Right renal cortex interstitium (tissue), 3 donors: ENCODE results near the gene WASF2. TPM values are rescaled to one million over a fixed set of nuclear protein-coding genes. Genes with fewer than 3 reads are reported as not detected.

ENCODE experiments used
- DNase-seq, 3 donors: peaks; one replicate each; pipeline ENCODE4 v3.0.0-alpha.2; 2013; ENCODE audit warnings: low read depth in 3 of 3, low spot score in 2 of 3
- polyA plus RNA-seq, 3 donors: library from polyadenylated mRNA; unstranded; fragments of 120-200 nt; gene quantifications; one replicate each; pipeline ENCODE4 v1.2.1, GENCODE V29; 2013; ENCODE audit not compliant: insufficient read length in 3 of 3

The WASF2 gene
- polyA plus RNA-seq, 3 donors = 134 to 154 (median 140) TPM

DNA sequence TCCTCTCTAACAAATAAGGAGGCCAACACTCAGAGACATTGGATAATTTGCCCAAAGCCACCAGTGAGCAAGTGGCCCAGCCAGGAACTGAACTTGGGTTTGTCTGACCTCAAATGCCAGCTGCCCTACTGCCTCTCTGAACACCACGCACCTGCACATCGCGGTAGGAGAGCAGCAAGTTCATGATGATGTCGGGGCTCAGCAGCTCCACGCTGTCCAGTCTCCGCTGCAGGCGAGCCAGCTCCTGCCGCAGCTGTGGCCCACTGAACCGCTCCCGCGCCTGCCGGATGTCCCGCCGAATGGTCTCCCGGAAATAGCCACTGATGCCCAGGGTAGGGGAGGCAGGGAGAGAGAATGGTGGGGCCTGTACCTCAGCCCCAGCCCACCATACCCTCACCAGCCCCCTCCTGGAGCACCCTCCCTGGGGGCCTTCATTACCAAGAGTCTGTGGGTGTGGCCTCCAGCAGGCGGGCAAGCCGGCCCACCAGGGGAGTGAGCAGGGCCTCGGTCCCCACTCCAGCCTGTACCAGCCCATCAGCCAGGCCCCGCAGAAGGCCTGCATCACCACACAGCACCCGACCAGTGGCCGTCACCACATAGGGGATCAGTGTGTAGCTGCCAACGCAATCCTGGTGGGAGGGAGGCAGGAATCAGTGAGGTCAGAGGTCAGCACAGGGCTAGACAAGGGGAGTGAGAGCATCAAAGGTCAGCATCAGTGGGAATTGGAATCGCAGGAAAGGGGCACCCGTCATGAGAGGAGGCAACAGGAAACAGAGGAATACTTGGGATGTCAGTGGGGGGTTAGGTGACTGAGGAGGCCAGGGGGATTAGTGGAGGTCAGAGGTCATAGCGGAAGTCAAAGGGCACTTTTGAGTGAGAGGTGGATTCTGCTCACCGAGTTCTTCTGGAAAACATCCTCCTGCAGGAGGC lies 125.9 kb downstream of the WASF2 start:
- DNase-seq = no peak

DNA sequence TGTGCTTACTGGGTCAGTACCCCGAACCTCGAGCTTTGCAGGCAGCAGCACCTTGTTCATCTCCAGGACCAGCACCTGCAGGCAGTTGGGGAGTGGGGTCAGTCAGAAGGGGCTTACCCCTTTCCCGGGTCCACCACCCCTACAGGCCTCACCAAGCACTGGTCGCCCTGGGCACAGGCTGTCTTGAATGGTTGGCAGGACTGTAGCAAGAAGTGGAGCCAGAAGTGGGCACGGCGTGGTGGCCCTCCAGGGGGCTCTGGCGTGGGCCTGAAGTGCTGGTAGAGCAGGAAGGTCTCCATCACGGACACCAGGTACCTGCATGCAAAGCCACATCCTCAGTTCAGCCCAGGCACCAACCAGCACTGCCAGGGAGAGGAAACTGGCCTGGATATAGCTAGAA lies 128.4 kb downstream of the WASF2 start:
- no peak for DNase-seq

DNA sequence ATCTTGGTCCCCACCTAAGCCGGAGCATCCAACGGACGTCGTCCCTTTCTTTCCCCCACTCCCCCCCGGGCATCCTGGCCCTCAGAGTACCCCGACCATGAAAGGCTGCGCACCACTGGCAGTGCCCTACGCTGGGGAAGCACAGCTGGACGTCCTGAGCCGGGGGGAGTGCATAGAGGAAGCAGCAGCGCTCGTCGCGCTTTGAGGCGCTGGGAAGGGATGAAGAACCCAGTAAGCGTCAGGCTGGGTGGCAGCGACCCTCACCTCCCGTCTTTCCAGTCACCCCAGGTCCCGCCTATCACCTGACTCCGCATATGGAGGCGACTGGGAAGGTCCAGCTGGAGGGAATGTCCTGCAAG lies 128.9 kb downstream of the WASF2 start:
- no peak for DNase-seq

DNA sequence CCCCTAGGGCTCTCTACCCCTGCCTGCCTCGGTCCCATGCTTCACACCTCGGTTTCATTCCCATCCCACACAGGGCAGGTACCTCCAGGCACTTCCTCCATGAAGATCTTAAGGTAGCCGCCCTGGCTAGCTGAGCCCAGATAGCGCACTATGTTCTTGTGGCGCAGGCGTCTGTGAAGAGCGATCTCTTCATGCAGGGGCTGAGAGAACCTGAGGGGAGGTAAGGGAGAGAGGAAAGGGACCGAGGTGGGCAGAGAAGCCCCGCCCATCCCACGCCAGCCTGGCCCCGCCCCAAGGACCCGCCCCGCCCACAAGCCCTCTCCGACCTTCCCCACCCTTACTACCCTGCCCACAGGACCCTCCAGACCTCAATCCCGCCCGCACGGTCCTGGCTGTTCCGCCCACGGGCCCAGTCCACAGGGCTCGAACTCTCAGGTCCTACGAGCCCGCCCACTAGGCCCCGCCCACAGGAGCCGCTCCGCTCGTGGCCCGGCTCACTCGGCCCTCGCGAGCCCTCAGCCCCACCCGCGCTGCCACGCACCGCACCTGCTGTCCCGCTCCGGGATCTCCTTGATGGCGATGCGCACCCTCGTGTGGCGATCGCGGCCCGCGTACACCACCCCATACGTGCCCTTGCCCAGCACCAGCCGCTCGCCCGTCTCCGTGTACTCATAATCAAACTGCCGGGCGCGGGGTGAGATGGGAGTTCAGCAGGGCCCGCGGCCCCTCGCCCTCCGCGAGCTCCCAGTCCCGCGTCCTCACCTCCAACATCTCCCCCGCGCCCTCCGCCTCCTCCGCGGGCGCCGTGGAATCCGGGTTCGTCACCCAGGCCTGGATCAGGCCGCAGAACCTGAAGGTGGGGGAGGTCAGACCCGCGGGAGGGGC lies 129.6 kb downstream of the WASF2 start:
- DNase-seq = no peak

DNA sequence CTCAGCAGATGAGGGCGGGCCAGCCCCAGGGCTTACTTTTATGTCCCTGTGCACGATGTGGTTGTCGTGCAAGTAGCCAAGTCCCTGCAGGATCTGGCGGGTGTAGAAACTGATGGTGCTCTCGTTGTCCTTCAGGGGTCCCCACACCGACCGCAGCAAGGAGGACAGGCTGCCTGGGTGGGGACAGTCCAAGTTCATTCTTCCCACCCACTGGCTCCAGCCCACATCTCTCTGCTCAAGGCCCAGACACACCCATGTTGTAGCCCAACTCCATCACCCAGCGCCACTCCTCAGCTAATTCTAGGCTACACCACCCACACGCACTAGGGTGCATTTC lies 130.2 kb downstream of the WASF2 start:
- DNase-seq = no peak

DNA sequence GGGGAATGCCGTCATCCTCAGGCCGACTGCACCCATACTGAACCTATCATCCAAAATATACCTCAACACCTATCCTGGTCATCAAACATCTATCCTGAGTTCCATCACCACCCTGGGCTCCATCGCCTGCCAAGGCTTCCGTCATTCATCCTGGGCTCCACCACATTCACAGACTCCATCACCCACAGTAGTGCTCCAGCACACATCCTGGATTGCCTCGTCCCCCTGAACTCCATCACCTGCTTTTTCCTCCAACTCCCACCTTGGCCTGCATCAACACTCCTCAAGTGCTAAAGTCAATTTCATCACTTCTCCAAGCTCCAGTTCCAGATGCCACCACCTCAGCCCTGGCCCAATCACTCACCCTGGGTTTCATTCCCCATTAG lies 131.0 kb downstream of the WASF2 start:
- DNase-seq = no peak

DNA sequence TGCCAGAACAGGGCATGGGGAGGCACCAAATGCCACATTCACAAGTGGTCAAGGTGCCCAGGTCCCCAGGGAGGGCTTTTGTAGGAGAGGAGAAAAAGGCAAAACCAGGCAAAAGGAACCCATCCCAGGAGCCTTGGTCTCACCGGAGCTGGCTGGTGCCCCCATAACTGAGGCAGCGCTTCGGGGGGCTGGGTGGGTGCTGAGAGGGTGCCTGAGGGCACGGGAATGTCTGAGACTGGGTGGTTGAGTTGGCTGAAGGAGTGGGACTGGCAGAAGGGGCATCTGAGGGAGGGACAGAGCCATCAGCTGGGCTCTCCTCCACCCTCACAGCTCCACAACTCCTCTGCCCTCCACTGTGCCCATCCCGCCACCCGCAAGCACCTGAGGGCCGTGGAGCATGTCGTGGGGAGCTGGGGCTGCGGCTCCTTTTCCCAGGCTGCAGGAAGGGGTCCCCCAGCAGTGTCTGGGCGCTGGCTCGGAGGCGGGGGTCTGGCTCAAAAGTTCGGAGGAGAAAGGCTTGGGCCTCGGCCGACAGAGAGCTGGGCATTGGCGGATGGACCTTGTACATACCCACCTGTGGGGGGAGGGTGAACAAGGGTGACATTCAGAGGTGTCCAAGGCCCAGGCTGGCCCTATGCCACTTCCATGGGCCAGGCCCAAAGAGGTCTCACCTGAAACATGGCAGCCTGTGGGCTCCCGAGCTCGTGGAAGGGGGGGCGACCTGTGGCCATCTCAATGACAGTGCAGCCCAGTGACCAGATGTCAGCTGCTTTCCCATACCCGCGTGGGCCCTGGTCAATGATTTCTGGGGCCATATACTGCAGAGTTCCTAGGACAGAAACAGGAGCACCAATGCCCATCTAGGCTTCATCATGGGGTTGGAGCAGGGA lies 131.7 kb downstream of the WASF2 start:
- DNase-seq = no peak

DNA sequence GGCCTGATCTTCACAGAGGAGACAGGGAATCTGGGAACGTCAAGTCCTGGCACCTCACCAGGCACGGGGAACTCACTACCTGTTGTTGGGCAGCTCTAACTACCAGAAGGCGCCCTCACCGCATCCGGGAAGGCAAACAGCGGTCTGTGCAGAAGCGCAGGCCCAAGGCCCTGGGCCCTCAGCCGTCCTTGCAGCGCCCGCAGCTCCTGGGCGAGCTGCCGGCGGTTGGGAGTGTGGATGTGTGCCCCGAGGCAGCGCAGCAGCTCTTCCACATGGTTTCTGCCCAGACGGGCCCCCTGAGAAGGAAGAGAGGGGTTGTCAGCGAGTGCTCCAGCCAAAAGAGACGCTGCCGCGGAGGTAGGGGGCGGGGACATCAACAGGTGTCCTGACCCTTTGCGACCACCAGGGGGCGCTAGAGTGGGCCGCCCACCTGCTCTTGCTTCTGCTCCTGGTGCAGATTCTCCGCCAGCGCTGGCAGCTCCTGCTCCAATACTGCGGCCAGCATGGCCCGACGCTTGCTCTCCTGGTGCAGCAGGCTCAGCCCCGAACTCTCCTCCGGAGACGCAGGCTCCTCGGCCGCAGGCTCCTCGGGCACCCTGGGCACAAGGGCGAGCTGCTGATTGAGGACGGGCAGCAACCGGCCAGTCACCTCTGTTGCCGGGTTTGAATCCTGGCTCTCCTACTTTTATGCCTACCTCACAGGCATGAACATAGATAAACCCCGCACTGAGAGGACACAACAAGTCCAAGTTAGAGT lies 132.5 kb downstream of the WASF2 start:
- DNase-seq = no peak

DNA sequence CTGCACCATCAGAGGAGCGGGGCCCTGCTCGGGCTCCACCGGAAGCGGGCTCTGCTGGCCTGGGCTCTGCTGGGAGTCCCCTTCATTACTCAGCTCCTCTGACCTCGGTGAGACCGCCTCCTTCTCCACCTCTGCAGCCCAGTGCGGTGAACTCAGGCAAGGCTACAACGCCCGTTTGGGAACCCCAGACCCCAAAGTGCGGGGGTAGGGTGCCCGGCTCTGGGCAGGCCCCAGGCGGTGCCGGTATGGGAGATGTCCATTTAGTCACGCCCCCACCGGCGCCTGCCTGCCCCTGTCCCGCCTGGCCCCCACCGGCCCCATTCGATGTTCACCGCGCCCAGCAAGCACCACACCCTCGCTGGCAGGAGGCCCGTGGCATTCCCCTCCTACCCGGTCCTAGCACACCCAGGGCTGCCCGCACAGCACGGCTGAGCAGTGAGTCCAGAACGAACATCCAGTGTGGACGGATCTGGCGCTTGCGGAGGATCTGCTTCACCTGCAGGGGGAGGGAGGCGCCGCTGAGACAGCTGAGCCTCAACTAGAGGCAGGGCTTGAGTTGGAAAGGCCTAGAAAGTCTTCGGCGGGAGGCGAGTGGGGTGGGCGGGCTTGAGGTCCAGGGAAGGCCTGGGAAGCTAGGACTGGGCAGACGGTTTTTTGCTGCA lies 133.2 kb downstream of the WASF2 start:
- DNase-seq = no peak

DNA sequence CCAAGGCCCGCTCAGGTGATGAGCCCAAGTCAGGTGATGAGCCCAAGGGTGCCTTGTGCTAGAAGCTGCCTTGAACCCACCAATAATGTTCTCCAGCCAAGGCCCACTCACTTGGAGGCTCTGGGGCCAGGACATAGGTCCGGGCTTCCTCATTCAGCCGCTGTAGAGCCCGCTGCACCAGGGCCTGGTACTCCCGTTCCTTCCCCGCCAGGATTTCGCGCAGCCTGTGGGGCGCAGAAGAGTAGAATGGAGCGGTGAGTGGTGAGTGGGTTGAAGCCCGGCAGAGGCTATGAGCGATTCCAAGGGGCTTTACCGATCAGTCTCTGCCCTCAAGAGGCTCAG lies 133.7 kb downstream of the WASF2 start:
- DNase-seq = no peak

DNA sequence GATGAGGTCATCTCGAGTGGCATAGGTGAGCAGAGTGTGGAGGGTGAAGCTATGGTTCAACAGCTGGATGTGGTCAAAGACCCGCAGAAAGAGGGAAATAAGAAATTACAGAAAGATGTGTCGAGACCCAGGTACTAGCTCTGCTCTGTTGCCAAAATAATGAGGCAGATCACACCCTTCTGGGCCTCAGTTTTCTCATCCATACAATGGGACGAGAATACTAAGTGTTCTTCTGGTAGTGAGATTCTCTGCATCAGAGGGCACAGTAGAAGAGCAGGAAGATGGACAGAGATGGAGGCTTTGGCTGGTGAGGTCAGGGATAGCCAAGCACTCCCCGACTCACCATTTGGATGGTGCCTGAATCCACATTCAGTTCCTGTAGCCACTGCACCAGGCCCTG lies 134.3 kb downstream of the WASF2 start:
- DNase-seq = no peak

Other genes starting within 250 kb of the WASF2 start
- gene TMEM222, start 168.0 kb downstream of the WASF2 start, polyA plus RNA-seq = 10 to 100 TPM; 37.5 to 39.0 (median 39.0) TPM
- 1 to 10 TPM; 6.6 to 8.3 (median 6.7) TPM for gene SYTL1, start 148.1 kb downstream of the WASF2 start, polyA plus RNA-seq
- 1 to 10 TPM; 6.8 to 9.3 (median 7.6) TPM for gene MAP3K6, start 123.2 kb downstream of the WASF2 start, polyA plus RNA-seq
- gene FCN3, start 115.3 kb downstream of the WASF2 start, polyA plus RNA-seq = 1 to 10 TPM; 1.6 to 2.5 (median 1.9) TPM
- under 1 TPM; 0.11 to 0.35 (median 0.25) TPM for gene CD164L2, start 106.8 kb downstream of the WASF2 start, polyA plus RNA-seq
- gene GPR3, start 97.5 kb downstream of the WASF2 start, polyA plus RNA-seq = under 1 TPM; 0.64 to 1.00 (median 0.98) TPM
- 10 to 100 TPM; 31.7 to 36.1 (median 36.1) TPM for gene AHDC1, start 114.0 kb upstream of the WASF2 start, polyA plus RNA-seq
- 1 to 10 TPM; 1.4 to 1.8 (median 1.7) TPM for gene FGR, start 145.0 kb upstream of the WASF2 start, polyA plus RNA-seq
- 10 to 100 TPM; 18.2 to 24.0 (median 20.3) TPM for gene IFI6, start 182.0 kb upstream of the WASF2 start, polyA plus RNA-seq
- gene FAM76A, start 235.8 kb upstream of the WASF2 start, polyA plus RNA-seq = 10 to 100 TPM; 12.6 to 13.6 (median 12.9) TPM